Sciatic nerve (tissue), 2 donors: ENCODE results near the gene PRKCZ. TPM values are rescaled to one million over a fixed set of nuclear protein-coding genes. Genes with fewer than 3 reads are reported as not detected.

ENCODE experiments used
- ATAC-seq: fragments of 200-7000 bp; cut with Tn5 transposase; one replicate; pipeline ENCODE4 v1.9.1; 2020; ENCODE audit warnings: mild to moderate bottlenecking, moderate library complexity
- DNase-seq: peaks from one replicate; pipeline ENCODE4 v3.0.0-alpha.2; 2020; ENCODE audit warnings: low spot score
- intact Hi-C: fragments of 100-400 bp; cut with DNase I; formaldehyde crosslinking; loops from one replicate; pipeline ENCODE4 v1.14.2; 2022
- total RNA-seq: library from RNA; stranded (reverse); fragmentation: NEBNext Ultra II Directional; extraction: Animal tissue kit (Norgen Biotek cat#: 25700); gene quantifications from one replicate; pipeline ENCODE4 v1.2.1, GENCODE V29; 2021
- donor health status: DM: no; HTN: no; CAD: no.
- donor health status: DM: no; HTN: no; CAD: no.

The PRKCZ gene
- total RNA-seq, 1 donor from 2014 or later, result 3.5 TPM

GRCh38 chr1:2042830-2043773 is 7.1 kb upstream of the PRKCZ start:
- ATAC-seq (no peak), DNase-seq (no peak)
- intact Hi-C loops, result loop anchor here (10.0 kb wide), 1 partner anchor 88 kb away; no protein-coding TSS in a partner anchor

GRCh38 chr1:2043886-2044285 is 6.3 kb upstream of the PRKCZ start:
- ATAC-seq (no peak), DNase-seq (no peak)
- intact Hi-C loops, result loop anchor here (10.0 kb wide), 1 partner anchor 89 kb away; no protein-coding TSS in a partner anchor

- peak; percentile 70 for ATAC-seq
- peak; percentile 79 for DNase-seq
- intact Hi-C loops, result loop anchor here (10.0 kb wide), 1 partner anchor 90 kb away; no protein-coding TSS in a partner anchor
Measured at GRCh38 chr1:2044510-2045319, 5.5 kb upstream of the PRKCZ start.

GRCh38 chr1:2045468-2046173 is 4.6 kb upstream of the PRKCZ start:
- DNase-seq (no peak), ATAC-seq (no peak)
- intact Hi-C loops, result loop anchor here (10.0 kb wide), 1 partner anchor 91 kb away; no protein-coding TSS in a partner anchor

- DNase-seq, result no peak
Measured at GRCh38 chr1:2046174-2046917, 3.9 kb upstream of the PRKCZ start.

GRCh38 chr1:2046953-2047748 is 3.1 kb upstream of the PRKCZ start:
- DNase-seq, result no peak
- intact Hi-C loops, result loop anchor here (10.0 kb wide), 1 partner anchor 92 kb away; no protein-coding TSS in a partner anchor
- no peak for ATAC-seq

More at GRCh38 chr1:2046174-2046917, 3.9 kb upstream of the PRKCZ start:
- intact Hi-C loops, result loop anchor here (10.0 kb wide), 1 partner anchor 92 kb away; no protein-coding TSS in a partner anchor
- peak; percentile 34 for ATAC-seq

- no peak for ATAC-seq
- no peak for DNase-seq
- intact Hi-C loops, result loop anchor here (10.0 kb wide), 1 partner anchor 93 kb away; no protein-coding TSS in a partner anchor
Measured at GRCh38 chr1:2047749-2048729, 2.2 kb upstream of the PRKCZ start.

- no peak for DNase-seq
- no peak for ATAC-seq
- intact Hi-C loops, result loop anchor here (10.0 kb wide), 1 partner anchor 94 kb away; no protein-coding TSS in a partner anchor
Measured at GRCh38 chr1:2049225-2049717, 940 bp upstream of the PRKCZ start.

- intact Hi-C loops, result no loop called here
- DNase-seq (no peak), ATAC-seq (no peak)
Measured at GRCh38 chr1:2050461-2050792, 216 bp downstream of the PRKCZ start.

- DNase-seq (no peak), ATAC-seq (no peak)
- intact Hi-C loops, result no loop called here
Measured at GRCh38 chr1:2050793-2051682, 827 bp downstream of the PRKCZ start.

GRCh38 chr1:2052054-2052679 is 2.0 kb downstream of the PRKCZ start:
- intact Hi-C loops, result no loop called here
- no peak for DNase-seq
- no peak for ATAC-seq

- no peak for DNase-seq
- intact Hi-C loops, result no loop called here
- ATAC-seq, result no peak
Measured at GRCh38 chr1:2052756-2053155, 2.5 kb downstream of the PRKCZ start.

- ATAC-seq (no peak), DNase-seq (no peak)
- intact Hi-C loops, result no loop called here
Measured at GRCh38 chr1:2053217-2053616, 3.0 kb downstream of the PRKCZ start.

GRCh38 chr1:2053784-2054376 is 3.7 kb downstream of the PRKCZ start:
- intact Hi-C loops, result no loop called here
- DNase-seq (no peak), ATAC-seq (no peak)
